OCI-LY1 (cell line): ENCODE measurements around the gene STAG1.

Source experiments
- EZH2 ChIP-seq: fragments of 200-600 bp; sonication (generic), shearing (Covaris generic); IDR thresholded peaks from 2 replicates; pipeline ENCODE4 v1.8.0; 2017; ENCODE audit warnings: borderline replicate concordance, mixed run types, mild to moderate bottlenecking, antibody characterized with exemption, low read length, moderate library complexity, mixed read lengths
- TF ChIP-seq, protein P1 (sequence below): fragments of 200-600 bp; sonication (generic), shearing (Covaris generic); IDR thresholded peaks from 2 replicates; pipeline ENCODE4 v1.5.1; 2017; ENCODE audit warnings: mild to moderate bottlenecking, antibody characterized with exemption, low read length, moderate library complexity, mixed read lengths

- TF ChIP-seq EZH2: no peak
- TF ChIP-seq, protein P1, sequence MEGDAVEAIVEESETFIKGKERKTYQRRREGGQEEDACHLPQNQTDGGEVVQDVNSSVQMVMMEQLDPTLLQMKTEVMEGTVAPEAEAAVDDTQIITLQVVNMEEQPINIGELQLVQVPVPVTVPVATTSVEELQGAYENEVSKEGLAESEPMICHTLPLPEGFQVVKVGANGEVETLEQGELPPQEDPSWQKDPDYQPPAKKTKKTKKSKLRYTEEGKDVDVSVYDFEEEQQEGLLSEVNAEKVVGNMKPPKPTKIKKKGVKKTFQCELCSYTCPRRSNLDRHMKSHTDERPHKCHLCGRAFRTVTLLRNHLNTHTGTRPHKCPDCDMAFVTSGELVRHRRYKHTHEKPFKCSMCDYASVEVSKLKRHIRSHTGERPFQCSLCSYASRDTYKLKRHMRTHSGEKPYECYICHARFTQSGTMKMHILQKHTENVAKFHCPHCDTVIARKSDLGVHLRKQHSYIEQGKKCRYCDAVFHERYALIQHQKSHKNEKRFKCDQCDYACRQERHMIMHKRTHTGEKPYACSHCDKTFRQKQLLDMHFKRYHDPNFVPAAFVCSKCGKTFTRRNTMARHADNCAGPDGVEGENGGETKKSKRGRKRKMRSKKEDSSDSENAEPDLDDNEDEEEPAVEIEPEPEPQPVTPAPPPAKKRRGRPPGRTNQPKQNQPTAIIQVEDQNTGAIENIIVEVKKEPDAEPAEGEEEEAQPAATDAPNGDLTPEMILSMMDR: no peak
These were observed 289.0 kb downstream of the STAG1 start for GRCh38 chr3:136463170-136463569.
